Left ventricle myocardium superior (tissue), 1 donor: ENCODE results near the gene CDK5. TPM values are rescaled to one million over a fixed set of nuclear protein-coding genes. Genes with fewer than 3 reads are reported as not detected.
"Not testable (repeated sequence)": the region's sequence is repeated elsewhere in the genome, so short reads cannot be mapped to it uniquely, and the experiment has no call there.

ENCODE experiments used
- ATAC-seq: fragments of 200-7000 bp; cut with Tn5 transposase; one replicate; pipeline ENCODE4 v1.9.1; 2020; ENCODE audit warnings: mild to moderate bottlenecking, moderate library complexity
- DNase-seq: peaks from one replicate; pipeline ENCODE4 v3.0.0-alpha.2; 2020
- intact Hi-C: fragments of 100-400 bp; cut with micrococcal nuclease; formaldehyde crosslinking; loops from one replicate; pipeline ENCODE4 v1.11.0; 2022
- total RNA-seq: library from RNA; stranded (reverse); fragmentation: NEBNext Ultra II Directional; extraction: Animal tissue kit (Norgen Biotek cat#: 25700); gene quantifications from one replicate; pipeline ENCODE4 v1.2.1, GENCODE V29; 2021
- donor health status: DM: no; HTN: yes; CAD: no; lungs with severe emphysema.

The CDK5 gene
- total RNA-seq, 1 donor from 2014 or later: 8.1 TPM

DNA sequence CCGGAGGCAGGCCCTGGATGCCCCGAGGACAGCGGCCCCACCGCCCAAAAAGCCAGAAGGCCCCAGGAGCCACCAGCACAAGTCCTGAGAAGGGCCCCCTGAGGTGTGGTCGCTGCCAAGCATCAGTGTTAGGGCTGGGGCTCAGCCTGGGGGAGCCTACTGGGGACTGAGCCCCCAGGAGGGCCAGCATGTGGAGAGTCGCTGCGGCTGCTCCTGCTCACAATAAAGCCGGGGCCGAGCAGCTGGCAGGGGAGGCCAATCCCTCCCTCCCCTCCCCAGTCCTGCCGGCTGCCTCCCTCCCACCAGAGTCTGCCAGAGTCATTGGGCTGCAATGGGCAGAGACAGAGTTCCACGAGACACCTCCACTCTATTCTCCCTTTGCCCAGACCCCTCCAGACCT is 12.4 kb downstream of the CDK5 start:
- DNase-seq (no peak), ATAC-seq (no peak)
- intact Hi-C loops: no loop called here

- intact Hi-C loops: no loop called here
- ATAC-seq: no peak
- no peak for DNase-seq
Measured at GRCh38 chr7:151043959-151044358, 13.7 kb downstream of the CDK5 start.

- ATAC-seq, intact Hi-C loops, DNase-seq: not testable (repeated sequence)
Measured at GRCh38 chr7:151043449-151043848, 14.2 kb downstream of the CDK5 start.

DNA sequence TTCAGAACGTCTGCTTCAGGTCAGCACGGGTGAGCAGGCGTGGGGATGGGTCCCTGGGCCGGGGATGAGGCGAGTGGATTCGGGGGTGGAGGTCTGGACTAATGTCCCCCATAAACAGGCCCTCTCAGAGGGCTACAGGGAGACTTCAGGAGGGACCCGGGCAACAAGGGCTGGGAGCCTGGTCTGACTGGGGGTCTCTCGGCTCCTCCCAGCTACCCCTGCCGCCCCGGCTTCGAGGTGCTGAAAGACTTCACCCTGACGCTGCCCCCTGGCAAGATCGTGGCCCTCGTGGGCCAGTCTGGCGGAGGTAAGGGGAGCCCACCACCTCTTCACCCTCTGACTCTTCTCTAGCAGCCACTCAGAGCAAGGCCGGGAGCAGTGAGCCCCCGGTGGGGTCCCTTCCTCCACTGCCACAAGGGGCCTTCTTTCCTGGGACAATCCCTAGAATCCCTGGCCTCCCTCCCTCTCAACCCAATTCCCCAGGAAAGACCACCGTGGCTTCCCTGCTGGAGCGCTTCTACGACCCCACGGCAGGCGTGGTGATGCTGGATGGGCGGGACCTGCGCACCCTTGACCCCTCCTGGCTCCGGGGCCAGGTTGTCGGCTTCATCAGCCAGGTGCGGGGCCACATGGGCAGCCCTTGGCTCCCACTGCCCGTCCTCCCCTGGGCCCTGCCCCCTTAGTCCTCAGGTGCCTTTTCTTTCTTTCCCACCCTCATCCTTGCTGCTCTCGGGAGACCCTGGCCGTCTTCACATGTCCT is 16.9 kb downstream of the CDK5 start:
- DNase-seq (no peak), ATAC-seq (no peak)
- intact Hi-C loops: no loop called here

GRCh38 chr7:151039850-151040548 is 17.7 kb downstream of the CDK5 start:
- ATAC-seq (peak; percentile 4), DNase-seq (no peak)
- intact Hi-C loops: no loop called here

DNA sequence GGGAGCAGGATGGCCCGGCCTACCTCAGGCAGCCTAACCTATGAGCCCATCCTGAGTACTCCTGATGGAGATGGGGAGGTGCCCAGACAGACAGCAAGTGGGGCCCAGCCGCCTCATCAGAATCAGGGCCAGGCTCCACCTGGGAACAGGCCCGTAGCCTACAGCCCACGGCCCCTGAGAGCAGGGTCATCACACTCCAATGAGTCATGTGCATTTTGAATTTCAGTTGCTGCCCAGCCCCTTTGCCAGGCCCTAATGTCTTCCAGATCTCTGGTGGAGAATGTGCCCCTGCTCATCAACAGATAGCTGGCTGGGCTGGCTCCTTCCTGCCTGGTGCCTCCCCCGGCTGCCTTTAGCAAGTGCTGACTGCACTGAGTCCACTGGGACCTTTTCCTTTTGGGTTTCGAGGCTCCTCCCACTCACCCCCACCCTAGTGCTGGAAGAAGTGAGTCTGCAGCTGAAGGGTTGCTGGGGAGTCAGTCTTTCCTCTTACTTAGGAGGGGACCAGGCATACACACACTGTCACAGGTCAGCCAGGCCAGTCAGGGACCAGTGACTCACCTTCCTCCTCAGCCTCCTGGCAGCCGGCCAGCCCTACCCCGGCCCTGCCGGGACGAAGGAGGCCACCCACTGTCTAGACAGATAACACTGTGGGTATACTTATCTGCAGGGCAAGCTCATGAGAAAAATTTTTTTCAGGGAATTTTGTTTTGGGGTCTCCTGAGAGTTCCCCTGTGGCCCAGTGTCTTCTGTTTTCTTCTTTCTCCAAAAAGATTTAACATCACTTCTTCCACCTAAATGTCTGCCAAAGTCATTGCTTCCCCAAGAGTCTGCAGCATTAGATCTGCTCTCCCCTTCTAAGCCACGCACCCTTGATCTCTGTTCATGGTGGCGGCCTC is 18.5 kb downstream of the CDK5 start:
- DNase-seq (peak; percentile 67), ATAC-seq (peak; percentile 48)
- intact Hi-C loops: no loop called here

DNA sequence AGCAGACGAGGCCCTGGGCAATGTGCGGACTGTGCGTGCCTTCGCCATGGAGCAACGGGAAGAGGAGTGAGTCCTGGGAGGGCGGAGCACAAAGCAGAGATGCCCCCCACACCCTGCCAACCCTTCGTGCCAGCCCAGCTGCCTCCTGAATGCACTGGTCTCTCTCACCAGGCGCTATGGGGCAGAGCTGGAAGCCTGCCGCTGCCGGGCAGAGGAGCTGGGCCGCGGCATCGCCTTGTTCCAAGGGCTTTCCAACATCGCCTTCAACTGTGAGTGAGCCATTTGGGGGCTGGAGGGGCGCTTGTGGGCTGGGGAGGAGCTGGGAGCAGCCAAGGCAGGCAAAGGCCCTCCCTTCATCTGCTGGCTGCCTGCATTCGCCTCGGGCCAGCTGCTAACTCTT is 21.8 kb downstream of the CDK5 start:
- intact Hi-C loops: no loop called here
- ATAC-seq (no peak), DNase-seq (no peak)

- ATAC-seq (peak; percentile 76), DNase-seq (peak; percentile 51)
- intact Hi-C loops: no loop called here
Measured at GRCh38 chr7:151035026-151035717, 22.5 kb downstream of the CDK5 start.

- ATAC-seq (no peak), DNase-seq (no peak)
- intact Hi-C loops: no loop called here
Measured at GRCh38 chr7:151034312-151035025, 23.2 kb downstream of the CDK5 start.

DNA sequence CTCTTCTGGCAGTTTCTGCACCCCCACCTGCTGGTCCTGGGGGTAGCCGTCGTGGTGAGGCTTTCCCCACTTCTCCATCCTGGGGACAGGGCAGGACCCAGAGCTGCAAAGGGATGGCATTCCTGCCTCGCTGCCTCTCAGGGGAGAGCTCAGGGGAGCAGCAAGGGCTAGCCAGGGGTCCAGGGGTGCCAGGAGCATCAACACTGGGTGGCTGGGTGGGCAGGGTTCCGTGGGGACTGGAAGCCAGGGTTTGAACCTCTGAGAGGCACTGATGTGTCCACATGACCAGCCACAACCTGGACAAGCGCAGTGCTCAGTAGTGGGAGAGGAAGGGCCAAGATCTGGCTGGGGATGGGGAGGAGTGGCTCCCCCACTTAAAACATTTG is 23.8 kb downstream of the CDK5 start:
- ATAC-seq: no peak
- DNase-seq: no peak
- intact Hi-C loops: no loop called here

- DNase-seq (no peak), ATAC-seq (no peak)
- intact Hi-C loops: no loop called here
Measured at GRCh38 chr7:151032936-151033863, 24.5 kb downstream of the CDK5 start.

DNA sequence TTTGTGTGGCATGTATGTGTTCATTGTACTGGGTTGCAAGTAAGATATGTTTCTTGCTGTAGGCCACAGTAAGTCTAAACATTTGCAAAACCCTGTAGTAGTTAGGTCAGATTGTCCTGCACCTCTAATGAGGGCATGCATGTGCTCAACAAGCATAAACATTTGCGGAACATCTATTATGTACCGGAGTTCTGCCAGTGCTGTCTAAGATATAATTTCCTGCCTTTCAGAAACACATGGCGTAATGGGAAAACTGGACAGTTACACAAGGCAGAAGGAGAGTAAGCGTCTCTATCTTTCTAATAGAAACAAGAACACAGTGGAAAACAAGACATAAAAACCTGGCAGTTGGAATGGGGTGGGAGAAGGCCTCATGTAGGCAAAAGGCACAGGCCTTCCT is 26.7 kb downstream of the CDK5 start:
- no peak for DNase-seq
- ATAC-seq: no peak
- intact Hi-C loops: no loop called here

- DNase-seq: no peak
- no peak for ATAC-seq
- intact Hi-C loops: no loop called here
Measured at GRCh38 chr7:151028948-151029501, 28.7 kb downstream of the CDK5 start.

- ATAC-seq (peak; percentile 95), DNase-seq (peak; percentile 97)
- intact Hi-C loops: no loop called here
Measured at GRCh38 chr7:151028131-151028947, 29.4 kb downstream of the CDK5 start, which contains the start of gene ABCB8. ABCB8 (plus strand) TSS chr7:151028450; CDS start chr7:151028516, 66 bp downstream.

GRCh38 chr7:151027728-151028130 is 30.0 kb downstream of the CDK5 start:
- ATAC-seq, intact Hi-C loops, DNase-seq: not testable (repeated sequence)
